Measurements from ENCODE around the gene RORC. TPM values are rescaled to one million over a fixed set of nuclear protein-coding genes. Genes with fewer than 3 reads are reported as not detected.

Gene RORC
- polyA plus RNA-seq, 1 donor (not counting 4 experiments of a cell fraction or from before 2014, with no cell fraction given): 0.12 TPM

DNA sequence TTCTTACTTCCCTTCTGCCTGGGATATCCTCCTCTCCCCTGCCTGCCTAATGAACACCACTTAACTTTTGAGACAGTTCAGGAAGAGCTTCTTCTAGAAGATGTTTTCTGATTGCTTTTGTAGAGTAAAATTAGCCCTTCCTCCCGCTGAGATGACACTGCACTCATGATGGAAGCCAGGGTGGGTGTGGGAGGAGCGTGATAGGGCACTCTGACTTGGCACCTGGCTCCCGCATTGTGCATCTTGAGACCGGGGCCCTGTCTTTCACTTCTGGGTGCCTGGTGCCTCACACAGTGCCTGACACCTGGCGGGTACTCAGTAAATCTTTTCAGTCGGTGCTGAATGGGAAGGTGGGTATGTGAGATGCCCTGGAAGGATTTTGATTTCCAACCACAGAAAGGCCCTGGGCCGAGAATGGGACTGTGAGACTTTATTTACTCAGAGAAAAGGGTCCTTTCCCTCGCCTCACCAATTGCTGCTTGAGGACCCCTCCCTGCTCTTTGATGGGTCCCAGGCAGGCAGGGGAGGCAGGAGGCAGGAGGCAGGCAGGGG, 15.2 kb upstream of the RORC start:
- dilution Hi-C loops (cut with MboI; ENCODE audit: extremely low pct_ligation_motif_present, low sequenced_read_pairs): no loop called here
- Histone ChIP-seq H3K9ac (ENCODE audit: control insufficient read depth, extremely low read depth, insufficient read depth, low read length) (no peak overlapping the region), H3K9me3 (ENCODE audit: control insufficient read depth, low read depth, low read length) (no peaks in the 10 kb centered on the region), H3K79me2 (ENCODE audit: control insufficient read depth, insufficient read depth, low read length) (no peaks in the 10 kb centered on the region), H3K36me3 (ENCODE audit: control insufficient read depth in 2 of 2, extremely low read depth in 1 of 2, insufficient read depth in 2 of 2, low read length in 2 of 2) (no peaks in the 10 kb centered on the region), H3K9me1 (ENCODE audit: control insufficient read depth, extremely low read depth, insufficient read depth, low read length) (no peaks in the 10 kb centered on the region), H3K27me3 (ENCODE audit: control insufficient read depth, extremely low read depth, insufficient read depth, low read length) (peaks cover 5% of the 10 kb centered on the region), H3K27ac (ENCODE audit: control insufficient read depth, insufficient read depth, low read length) (no peak overlapping the region), H3K4me1 (ENCODE audit: control insufficient read depth, extremely low read depth, insufficient read depth, low read length) (peaks cover 7% of the 10 kb centered on the region), H3K4me2 (ENCODE audit: control insufficient read depth, extremely low read depth, insufficient read depth, low read depth, low read length) (no peak overlapping the region), H2AFZ (ENCODE audit: control insufficient read depth, low read length) (no peak overlapping the region), H4K20me1 (ENCODE audit: control insufficient read depth, extremely low read depth, insufficient read depth, low read length) (no peaks in the 10 kb centered on the region), H3K4me3 (ENCODE audit: control insufficient read depth in 2 of 3, extremely low read depth in 1 of 3, insufficient read depth in 2 of 3, low read depth in 1 of 3, low read length in 3 of 3) (no peak overlapping the region)
- FAIRE-seq: no peak
- DNase-seq (ENCODE audit: low read depth, low spot score): no peak
- no peak for TF ChIP-seq EZH2 (IDR thresholded peaks at IDR 0.05; ENCODE audit: low read length)
- TF ChIP-seq, protein P1, sequence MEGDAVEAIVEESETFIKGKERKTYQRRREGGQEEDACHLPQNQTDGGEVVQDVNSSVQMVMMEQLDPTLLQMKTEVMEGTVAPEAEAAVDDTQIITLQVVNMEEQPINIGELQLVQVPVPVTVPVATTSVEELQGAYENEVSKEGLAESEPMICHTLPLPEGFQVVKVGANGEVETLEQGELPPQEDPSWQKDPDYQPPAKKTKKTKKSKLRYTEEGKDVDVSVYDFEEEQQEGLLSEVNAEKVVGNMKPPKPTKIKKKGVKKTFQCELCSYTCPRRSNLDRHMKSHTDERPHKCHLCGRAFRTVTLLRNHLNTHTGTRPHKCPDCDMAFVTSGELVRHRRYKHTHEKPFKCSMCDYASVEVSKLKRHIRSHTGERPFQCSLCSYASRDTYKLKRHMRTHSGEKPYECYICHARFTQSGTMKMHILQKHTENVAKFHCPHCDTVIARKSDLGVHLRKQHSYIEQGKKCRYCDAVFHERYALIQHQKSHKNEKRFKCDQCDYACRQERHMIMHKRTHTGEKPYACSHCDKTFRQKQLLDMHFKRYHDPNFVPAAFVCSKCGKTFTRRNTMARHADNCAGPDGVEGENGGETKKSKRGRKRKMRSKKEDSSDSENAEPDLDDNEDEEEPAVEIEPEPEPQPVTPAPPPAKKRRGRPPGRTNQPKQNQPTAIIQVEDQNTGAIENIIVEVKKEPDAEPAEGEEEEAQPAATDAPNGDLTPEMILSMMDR (optimal IDR thresholded peaks at IDR 0.05 in 1 of 3, IDR thresholded peaks at IDR 0.05 in 1 of 3, conservative IDR thresholded peaks at IDR 0.05 in 1 of 3; ENCODE audit: extremely low read depth in 1 of 3, insufficient read depth in 2 of 3, low read length in 3 of 3): no peak

DNA sequence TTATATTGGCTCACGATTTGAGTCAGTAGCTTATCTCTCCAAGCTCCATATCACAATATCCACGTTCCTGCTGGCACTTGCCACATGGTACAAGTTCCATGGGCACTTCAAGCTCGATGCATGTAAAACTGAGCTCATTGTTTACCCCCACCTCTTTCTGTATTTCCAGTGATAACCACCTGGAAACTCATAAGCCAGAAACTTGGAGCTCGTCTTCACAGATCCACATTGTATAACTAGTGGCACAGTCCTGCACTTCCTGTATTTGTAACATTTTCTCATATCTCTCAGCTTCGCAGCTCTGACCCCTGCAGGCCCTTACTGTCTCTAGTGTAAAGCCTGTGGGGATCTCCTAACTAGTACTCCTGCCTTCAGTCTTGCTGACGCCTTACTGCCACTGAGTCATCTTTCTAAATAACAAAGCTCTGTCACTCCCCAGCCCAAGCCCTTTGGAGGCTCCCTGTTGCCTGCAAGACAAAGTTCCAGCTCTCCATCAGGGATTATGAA, 14.5 kb upstream of the RORC start:
- H3K9ac ChIP-seq (ENCODE audit: control insufficient read depth, extremely low read depth, insufficient read depth, low read length): no peak overlapping the region
- peaks cover 7% of the 10 kb centered on the region for H3K4me1 ChIP-seq (ENCODE audit: control insufficient read depth, extremely low read depth, insufficient read depth, low read length)
- H3K4me2 ChIP-seq (ENCODE audit: control insufficient read depth, extremely low read depth, insufficient read depth, low read depth, low read length): no peak overlapping the region
- no peaks in the 10 kb centered on the region for H3K9me3 ChIP-seq (ENCODE audit: control insufficient read depth, low read depth, low read length)
- no peaks in the 10 kb centered on the region for H3K79me2 ChIP-seq (ENCODE audit: control insufficient read depth, insufficient read depth, low read length)
- dilution Hi-C loops (cut with MboI; ENCODE audit: extremely low pct_ligation_motif_present, low sequenced_read_pairs): no loop called here
- no peak overlapping the region for H2AFZ ChIP-seq (ENCODE audit: control insufficient read depth, low read length)
- peaks cover 5% of the 10 kb centered on the region for H3K27me3 ChIP-seq (ENCODE audit: control insufficient read depth, extremely low read depth, insufficient read depth, low read length)
- H4K20me1 ChIP-seq (ENCODE audit: control insufficient read depth, extremely low read depth, insufficient read depth, low read length): no peaks in the 10 kb centered on the region
- no peak for DNase-seq (ENCODE audit: low read depth, low spot score)
- H3K4me3 ChIP-seq (ENCODE audit: control insufficient read depth in 2 of 3, extremely low read depth in 1 of 3, insufficient read depth in 2 of 3, low read depth in 1 of 3, low read length in 3 of 3): no peak overlapping the region
- H3K27ac ChIP-seq (ENCODE audit: control insufficient read depth, insufficient read depth, low read length): no peak overlapping the region
- H3K9me1 ChIP-seq (ENCODE audit: control insufficient read depth, extremely low read depth, insufficient read depth, low read length): no peaks in the 10 kb centered on the region
- FAIRE-seq: no peak
- no peaks in the 10 kb centered on the region for H3K36me3 ChIP-seq (ENCODE audit: control insufficient read depth in 2 of 2, extremely low read depth in 1 of 2, insufficient read depth in 2 of 2, low read length in 2 of 2)
- no peak for TF ChIP-seq EZH2 (IDR thresholded peaks at IDR 0.05; ENCODE audit: low read length)
- TF ChIP-seq, protein P1 (optimal IDR thresholded peaks at IDR 0.05 in 1 of 3, IDR thresholded peaks at IDR 0.05 in 1 of 3, conservative IDR thresholded peaks at IDR 0.05 in 1 of 3; ENCODE audit: extremely low read depth in 1 of 3, insufficient read depth in 2 of 3, low read length in 3 of 3): no peak

All from keratinocyte (primary cell).